Prostate gland (tissue), 2 donors: ENCODE data around the gene DCK.

Experiments
- CTCF ChIP-seq, 4 experiments: fragments of 200-600 bp in 2 of 4; fragments of 450-650 bp in 2 of 4; sonication (generic) in 2 of 4; IDR thresholded peaks; 1 replicate in 3 of 4; 2 replicates in 1 of 4; pipeline ENCODE4 v1.5.1; 2016 to 2019; ENCODE audit warnings: antibody characterized with exemption in 4 of 4, mild to moderate bottlenecking in 2 of 4, moderate library complexity in 2 of 4
- POLR2A ChIP-seq: fragments of 450-650 bp; IDR thresholded peaks from one replicate; pipeline ENCODE4 v1.6.1; 2016; ENCODE audit warnings: antibody characterized with exemption, mild to moderate bottlenecking

DNA sequence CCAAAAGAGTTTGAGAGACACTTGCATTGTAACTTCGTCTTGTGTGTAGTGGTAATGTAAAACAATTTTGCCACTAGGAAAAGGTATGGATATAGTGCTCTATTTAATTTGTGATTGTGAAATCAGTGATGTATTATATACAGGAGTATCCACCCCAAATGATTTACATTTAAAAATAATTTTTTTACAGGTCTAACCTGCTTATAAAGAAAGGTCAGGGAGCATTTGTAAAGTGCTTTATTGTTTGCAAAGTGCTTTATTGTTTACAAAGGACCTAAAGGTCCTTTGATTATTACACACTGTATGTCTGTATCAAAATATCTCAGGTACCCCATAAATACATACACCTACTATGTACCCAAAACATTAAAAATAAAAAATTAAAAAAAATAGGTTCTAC lies 70.3 kb downstream of the DCK start:
- TF ChIP-seq POLR2A, result no peak
- no peak for TF ChIP-seq CTCF (IDR thresholded peaks at IDR 0.05)
